Dedifferentiated amniotic fluid mesenchymal stem cell (primary cell): ENCODE data around the gene SSB.
"Not testable (repeated sequence)": the region's sequence is repeated elsewhere in the genome, so short reads cannot be mapped to it uniquely, and the experiment has no call there.

Experiments
- DNase-seq: peaks from one replicate; pipeline ENCODE4 v3.0.0-alpha.2; 2016; ENCODE audit errors: extremely low spot score

The SSB gene

GRCh38 chr2:169828141-169828811, 29.6 kb downstream of the SSB start:
- peak; percentile 21 for DNase-seq

- DNase-seq = no peak
Observed at GRCh38 chr2:169834401-169834800, 35.7 kb downstream of the SSB start.

- no peak for DNase-seq
Observed at GRCh38 chr2:169838743-169839489, 40.2 kb downstream of the SSB start.

- no peak for DNase-seq
Observed at GRCh38 chr2:169839954-169840746, 41.5 kb downstream of the SSB start.

GRCh38 chr2:169840747-169841142, 42.1 kb downstream of the SSB start:
- no peak for DNase-seq

- DNase-seq = not testable (repeated sequence)
Observed at GRCh38 chr2:169841625-169842024, 43.0 kb downstream of the SSB start.

GRCh38 chr2:169845016-169845415, 46.3 kb downstream of the SSB start:
- no peak for DNase-seq

GRCh38 chr2:169848959-169849693, 50.5 kb downstream of the SSB start:
- DNase-seq = not testable (repeated sequence)

- no peak for DNase-seq
Observed at GRCh38 chr2:169849710-169850109, 51.0 kb downstream of the SSB start.

GRCh38 chr2:169853041-169853668, 54.5 kb downstream of the SSB start:
- no peak for DNase-seq

- not testable (repeated sequence) for DNase-seq
Observed at GRCh38 chr2:169855281-169856258, 56.9 kb downstream of the SSB start.

GRCh38 chr2:169859423-169859822, 60.8 kb downstream of the SSB start:
- no peak for DNase-seq

- DNase-seq = no peak
Observed at GRCh38 chr2:169860149-169860548, 61.5 kb downstream of the SSB start.
